ELR (cell line): ENCODE data around the gene AGBL4.

ENCODE experiments used
- DNase-seq: peaks from one replicate; pipeline ENCODE4 v3.0.0-alpha.2; 2015; ENCODE audit warnings: low read depth

AGBL4 gene

DNA sequence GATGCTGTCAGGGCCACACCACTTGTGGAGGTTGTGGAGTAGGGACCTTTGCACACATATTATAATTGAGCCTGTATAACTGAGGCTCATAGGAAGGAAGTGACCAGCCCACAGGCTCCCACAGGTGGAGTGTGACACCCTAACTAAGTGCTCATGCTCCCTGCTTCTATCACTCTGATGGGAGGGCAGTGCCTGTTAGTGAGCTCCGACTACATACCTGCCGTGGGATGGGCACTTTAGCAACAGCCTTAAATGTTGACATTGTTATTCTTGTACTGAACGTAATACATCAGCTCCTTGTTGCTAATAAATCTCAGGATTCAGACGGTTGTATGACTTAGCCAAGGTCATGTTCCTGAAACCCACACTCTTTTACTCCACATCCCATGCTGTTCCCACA, 1305.0 kb downstream of the AGBL4 start:
- no peak for DNase-seq

- no peak for DNase-seq
Measured at GRCh38 chr1:48718116-48718630, 1305.6 kb downstream of the AGBL4 start.

GRCh38 chr1:48717082-48717481, 1306.7 kb downstream of the AGBL4 start:
- DNase-seq: no peak

- no peak for DNase-seq
Measured at GRCh38 chr1:48715921-48716320, 1307.8 kb downstream of the AGBL4 start.

DNA sequence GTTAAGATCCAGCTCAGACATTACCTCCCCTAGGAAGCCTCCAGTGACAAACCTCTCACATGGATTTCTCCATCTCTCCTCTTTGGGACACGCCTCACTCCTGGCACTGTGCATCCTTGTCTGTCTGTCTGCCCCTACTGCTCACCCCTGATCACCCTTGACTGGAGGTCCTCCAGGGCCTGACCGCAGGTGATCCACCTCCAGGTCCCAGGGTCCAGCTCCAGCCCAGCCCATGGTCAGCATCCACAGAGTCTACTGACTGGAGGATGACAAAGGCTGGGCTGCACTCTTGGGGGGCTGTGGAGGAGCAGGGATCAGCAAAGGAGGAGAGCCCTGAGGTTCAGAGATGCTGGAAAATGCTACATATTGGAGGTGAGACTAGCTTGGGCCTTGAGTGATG, 1312.8 kb downstream of the AGBL4 start:
- no peak for DNase-seq

DNA sequence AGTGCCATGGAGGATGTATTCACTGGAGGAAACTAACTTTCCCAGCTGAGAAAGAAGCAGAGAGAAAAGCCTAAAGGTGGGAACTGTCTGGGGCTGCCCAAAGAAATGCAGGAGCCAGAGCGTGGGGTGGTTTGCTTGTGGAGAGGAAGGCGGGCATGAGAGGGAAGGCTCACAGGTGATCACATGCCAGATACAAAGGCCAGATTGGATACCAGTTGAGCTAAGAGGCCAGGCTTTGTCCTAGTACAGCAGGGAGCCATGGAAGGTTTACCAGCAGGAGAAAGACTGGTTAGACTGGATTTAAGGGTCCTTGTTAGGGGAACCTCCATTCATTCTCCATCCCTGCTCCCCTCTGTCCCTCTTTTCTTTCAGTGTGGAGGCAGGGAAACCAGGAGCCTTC, 1313.4 kb downstream of the AGBL4 start:
- no peak for DNase-seq

DNA sequence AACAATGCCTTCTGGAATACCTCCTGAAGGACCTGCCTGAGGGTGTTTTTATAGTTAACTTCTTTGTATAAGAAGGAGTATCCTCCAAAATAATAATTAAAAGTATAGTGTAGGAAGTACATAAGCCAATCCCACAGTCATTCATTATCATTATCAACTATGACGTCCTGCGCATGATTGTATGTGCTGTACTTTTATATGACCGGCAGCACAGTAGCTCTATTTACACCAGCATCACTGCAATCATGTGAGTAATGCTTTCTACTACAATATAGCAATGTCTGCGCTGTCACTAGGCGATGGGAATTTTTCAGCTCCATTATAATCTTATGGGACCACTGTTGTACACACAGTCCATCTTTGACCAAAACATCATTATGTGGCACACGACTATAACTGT, 1319.0 kb downstream of the AGBL4 start:
- DNase-seq: no peak

DNA sequence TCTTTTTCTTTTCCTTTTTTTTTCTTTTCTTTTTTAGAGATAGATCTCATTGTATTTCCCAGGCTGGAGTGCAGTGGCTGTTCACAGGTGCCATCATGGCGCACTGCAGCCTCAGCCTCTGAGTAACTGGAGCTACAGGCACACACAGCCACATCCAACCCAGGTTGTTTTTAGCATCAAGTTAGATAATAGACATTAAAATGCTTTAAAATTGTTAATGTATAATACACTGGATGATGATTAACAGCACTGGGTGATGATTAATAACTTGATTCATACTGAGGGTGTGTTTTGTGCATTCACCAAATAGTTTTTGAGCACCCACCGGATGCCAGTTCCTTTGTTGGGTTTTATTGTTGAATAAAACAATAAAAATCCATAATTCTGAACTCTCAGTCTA, 1322.3 kb downstream of the AGBL4 start:
- DNase-seq: no peak

DNA sequence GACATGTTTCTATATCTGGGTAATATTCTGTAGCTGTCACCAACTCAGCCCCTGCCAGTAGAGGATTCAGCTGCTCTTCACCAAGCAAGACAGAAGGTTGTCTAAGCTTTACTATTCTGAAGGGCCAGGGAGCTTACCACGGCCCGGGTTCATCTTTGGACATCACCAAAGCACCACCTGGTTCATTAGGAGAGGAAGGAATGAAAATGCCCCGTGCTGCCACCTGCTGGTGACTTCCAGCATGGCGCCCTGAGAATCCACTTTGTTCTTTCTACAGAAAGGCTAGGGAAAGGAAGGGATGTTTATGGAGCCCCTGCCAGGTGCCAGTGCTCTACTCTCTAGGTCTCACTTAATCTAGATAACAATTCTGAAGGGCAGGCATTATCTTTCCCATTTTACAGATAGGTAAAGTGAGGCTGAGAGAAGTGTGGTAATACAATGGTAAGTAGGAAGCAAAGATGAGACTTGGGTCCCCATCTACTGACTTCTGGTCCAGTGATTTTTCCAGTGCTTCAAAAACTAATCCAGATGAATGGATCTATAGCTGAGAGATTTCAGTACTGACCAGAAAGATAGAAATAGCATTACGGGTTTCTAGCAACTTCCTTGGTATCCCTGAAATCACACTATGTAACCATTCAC, 1326.6 kb downstream of the AGBL4 start:
- DNase-seq: peak; percentile 19

- no peak for DNase-seq
Measured at GRCh38 chr1:48695161-48695560, 1328.6 kb downstream of the AGBL4 start.

DNA sequence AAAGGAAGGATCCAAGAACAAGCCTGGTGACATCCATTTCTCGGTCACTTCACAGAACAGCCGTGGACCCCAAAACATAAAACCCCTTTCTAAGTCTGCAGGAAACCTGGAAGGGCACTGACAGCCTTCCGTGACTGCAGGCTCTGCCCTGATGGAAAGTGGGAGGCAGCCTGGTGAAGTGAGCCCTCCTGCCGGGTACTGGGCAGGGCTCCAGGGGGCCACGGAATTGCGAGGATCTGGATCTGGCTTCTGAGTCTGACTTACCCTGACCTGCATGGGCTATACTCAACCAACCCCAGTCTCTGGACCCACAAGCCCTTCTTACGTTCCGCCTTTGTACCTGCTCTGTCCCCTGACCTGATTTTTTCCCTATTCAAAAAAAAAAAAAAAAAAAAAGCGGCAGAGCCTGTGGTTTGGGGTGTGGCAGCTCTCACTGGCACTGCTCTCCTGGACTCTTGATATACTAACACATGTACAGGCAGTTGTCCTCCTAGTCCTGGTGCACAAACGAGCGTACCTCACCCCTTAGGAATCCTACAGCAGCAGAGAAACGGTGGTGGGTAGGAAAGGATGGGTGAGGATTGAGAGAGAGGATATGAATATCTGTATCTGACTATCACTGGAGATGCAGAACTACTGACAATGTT, 1330.0 kb downstream of the AGBL4 start:
- DNase-seq: no peak

DNA sequence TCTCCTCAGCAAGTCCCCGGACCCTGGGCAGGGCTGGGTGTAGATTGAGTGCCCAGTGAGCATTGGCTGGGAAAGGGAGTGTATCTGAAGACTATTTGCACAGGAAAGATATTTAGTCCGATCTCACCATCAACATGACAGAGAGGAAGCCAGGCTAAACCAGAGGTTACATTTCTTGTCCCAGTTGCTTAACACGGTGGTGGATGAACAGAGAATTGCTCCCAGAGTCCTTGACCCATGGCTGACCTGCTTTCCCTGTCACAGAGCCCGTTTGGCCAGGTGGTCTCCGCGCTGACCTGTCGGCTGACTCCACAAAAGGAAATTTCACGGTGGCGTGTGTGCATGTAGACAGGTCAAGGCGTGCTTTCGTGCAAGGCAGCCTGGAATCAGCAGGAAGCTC, 1330.6 kb downstream of the AGBL4 start:
- DNase-seq: no peak

DNA sequence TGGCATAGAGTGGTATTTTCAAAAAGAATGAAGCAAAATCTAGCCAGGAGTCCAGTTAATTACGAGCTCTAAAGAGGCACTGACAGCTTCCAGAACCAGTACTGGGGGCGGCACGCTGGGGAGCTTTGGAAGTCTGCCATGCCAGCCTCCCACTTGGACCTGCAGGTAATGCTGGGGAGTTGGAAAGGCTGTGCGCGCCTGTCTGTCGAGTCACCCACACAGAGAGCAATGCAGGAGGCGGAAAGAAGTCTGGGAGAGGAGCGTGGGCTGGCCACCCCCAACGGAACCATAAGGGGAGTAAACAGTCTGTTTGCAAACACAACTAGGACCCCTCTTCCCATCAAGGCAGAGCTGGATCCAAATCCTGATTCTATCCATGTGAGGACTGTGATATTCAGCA, 1331.5 kb downstream of the AGBL4 start:
- no peak for DNase-seq

- no peak for DNase-seq
Measured at GRCh38 chr1:48691429-48692001, 1332.2 kb downstream of the AGBL4 start.

GRCh38 chr1:48688102-48688760, 1335.5 kb downstream of the AGBL4 start:
- no peak for DNase-seq

DNA sequence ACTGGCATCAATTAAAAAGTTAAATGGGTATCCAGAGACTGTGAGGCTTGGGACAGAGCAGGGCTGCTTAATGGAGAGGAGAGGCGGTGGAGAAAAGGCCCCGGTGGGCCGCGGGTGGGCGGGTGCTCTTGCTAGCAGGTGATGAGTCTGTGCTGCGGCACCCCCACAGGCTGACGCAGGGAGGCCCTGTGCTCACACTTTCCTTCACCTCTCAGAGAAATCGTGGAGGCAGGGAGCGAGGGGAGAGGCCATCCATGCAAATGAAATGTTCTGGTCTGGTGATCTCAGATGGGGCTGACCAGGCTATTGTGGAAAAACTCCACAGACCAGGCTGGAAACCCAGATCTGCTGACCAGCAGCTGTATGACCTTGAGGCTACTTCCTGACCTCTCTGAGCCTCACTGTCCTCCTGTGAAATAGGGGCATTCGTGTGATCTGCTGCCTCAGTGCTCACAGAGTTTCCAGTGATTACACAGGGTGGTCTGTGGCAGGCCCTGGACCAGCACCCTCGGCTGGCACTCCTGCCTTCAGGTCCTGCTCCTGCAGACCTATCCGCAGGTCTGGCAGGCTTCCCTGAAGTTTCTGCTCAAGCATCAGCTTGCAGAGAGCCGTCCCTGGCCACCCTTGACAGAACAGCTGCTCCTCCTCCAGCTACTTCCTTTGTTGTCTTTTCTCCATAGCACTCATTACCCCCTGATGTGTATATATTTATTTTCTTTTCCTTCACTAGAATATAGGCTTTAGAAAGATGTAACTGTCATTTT, 1336.3 kb downstream of the AGBL4 start:
- DNase-seq: no peak

- no peak for DNase-seq
Measured at GRCh38 chr1:48686159-48686558, 1337.6 kb downstream of the AGBL4 start.

DNA sequence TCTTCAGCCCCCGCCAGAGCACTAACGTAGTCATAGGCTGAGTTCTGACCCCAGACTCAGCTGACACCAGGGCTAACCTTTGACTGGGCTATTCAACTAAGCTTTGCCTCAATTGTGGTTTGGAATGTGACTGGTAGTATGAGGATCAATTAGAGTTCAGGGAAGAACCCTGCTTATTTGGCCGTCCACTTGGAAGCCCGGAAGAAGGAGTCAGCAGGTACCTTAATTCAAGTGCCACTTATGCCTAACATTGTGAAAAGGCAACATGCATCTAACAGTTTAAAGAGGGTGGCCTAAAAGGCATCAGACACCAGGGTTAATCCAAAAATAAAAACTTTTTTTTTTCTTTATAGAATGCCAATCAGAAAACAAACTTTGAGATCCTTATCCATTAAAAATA, 1339.4 kb downstream of the AGBL4 start:
- no peak for DNase-seq

DNA sequence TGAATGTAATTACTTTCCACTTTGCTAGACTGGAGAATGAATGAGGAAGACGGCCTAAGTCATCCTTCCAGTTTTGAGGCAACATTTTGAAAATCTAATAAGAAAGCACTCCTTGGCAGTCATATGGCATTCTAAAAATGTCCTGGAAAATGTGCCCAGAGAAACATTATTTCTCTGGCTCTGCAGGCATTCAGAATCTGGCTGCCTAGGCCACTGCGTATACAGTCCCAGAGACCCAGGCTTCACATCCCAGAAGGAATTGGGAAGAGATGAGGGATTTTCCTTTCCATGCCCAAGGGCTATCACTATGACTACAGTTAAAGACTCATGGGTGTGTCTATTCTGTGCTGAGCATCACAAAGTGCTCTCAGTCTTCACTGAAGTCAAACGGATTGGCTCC, 1339.9 kb downstream of the AGBL4 start:
- no peak for DNase-seq

DNA sequence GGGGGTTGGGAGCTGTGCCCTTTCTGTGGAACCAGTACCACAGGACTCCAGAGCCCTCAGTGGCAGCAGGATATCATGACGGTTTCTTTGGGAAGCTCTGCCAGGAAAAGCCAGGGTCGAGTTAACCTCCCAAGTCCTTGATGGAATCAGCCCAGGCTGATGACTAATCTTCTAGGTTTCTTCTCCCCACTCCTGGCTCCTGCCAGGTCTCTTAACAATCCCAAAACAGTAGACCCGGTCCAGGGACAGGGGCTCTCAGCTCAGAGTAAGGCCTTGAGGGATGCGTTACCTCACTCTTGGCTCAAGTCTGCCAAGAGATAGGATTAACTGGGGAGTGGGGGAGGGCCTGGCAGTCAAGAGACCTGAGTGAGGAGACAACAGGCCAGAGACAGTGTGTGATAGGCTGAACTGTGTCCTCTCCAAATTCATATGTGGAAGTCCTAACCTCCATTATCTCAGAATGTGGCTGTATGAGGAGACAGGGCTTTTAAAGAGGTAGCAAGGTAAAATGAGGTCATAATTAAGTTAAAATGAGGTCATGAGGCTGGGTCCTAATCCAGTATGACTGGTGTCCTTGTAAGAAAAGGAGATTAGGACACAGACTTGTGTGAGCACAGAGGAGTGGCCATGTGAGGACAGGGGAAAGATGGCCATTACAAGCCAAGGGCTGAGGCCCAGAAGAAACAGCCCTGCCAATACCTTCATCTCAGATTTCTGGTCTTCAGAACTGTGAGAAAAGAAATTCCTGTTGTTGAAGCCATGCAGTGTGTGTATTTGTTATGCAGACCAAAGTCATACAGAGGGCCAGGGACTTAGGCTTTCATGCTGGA, 1342.1 kb downstream of the AGBL4 start:
- no peak for DNase-seq

- no peak for DNase-seq
Measured at GRCh38 chr1:48680411-48681035, 1343.2 kb downstream of the AGBL4 start.
